Measurements from ENCODE around the gene UCP1. TPM values are rescaled to one million over a fixed set of nuclear protein-coding genes. Genes with fewer than 3 reads are reported as not detected.

The UCP1 gene, protein sequence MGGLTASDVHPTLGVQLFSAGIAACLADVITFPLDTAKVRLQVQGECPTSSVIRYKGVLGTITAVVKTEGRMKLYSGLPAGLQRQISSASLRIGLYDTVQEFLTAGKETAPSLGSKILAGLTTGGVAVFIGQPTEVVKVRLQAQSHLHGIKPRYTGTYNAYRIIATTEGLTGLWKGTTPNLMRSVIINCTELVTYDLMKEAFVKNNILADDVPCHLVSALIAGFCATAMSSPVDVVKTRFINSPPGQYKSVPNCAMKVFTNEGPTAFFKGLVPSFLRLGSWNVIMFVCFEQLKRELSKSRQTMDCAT
- not detected in 2 replicates for total RNA-seq

DNA sequence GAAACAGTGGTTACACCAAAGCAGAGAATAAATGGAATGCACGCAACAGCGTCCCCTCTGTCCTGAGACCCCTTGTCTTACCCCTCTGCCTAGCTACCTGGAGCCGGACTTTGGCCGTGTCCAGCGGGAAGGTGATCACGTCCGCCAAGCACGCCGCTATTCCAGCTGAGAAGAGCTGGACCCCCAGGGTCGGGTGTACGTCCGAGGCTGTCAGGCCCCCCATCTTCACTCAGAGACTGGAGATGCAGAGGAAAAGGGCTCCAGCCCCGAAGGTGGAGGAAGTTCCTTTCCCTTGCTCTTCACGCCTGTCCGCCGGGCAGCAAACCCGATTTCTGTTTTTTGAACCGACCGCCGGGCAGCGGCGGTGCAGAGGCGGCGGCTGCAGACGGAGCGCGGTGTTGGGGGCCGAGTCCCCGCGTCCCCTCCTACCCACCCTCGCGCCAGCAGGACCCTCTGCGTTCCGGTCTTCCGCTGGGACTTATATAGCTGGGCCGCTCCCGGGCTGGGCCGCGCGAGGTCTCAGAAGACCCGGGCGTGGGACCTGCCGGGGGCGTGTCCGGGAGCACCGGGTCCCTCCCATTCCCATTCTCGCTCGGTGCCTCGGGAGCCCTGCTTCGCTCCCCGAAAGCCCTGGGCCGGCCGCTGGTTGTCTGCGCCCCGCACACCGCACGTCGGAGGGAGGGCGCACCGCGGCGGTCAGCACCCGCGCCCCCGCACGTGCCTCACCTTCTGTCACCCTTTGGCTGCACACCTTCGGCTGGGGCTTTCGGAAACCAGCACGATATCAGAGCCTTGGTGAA, at the start of gene UCP1:
TSS of gene UCP1 (minus strand) at position 455 of the 800 bp plus-strand sequence. CDS start at position 223, 232 bp downstream.

GRCh38 chr4:140523857-140524742, 44.7 kb downstream of the UCP1 start, which contains the start of gene ELMOD2:
Gene ELMOD2, plus strand, starts transcription at chr4:140524168. Its CDS starts 1,261 bp downstream, at chr4:140525429.

Other genes starting within 250 kb of the UCP1 start
- 82.2 and 86.5 TPM in 2 replicates for gene SCOC, start 195.3 kb downstream of the UCP1 start, total RNA-seq
- gene CLGN, start 141.3 kb downstream of the UCP1 start, total RNA-seq, result 26.7 and 32.4 TPM in 2 replicates
- not detected in 2 replicates for gene MGAT4D, start 70.7 kb downstream of the UCP1 start, total RNA-seq
- 18.8 and 29.6 TPM in 2 replicates for gene ELMOD2, start 44.8 kb downstream of the UCP1 start, total RNA-seq
- gene TBC1D9, start 187.4 kb upstream of the UCP1 start, total RNA-seq, result 27.7 and 62.1 TPM in 2 replicates

Measured in nasal cavity respiratory epithelium epithelial cell of viscerocranial mucosa (primary cell).